Activated CD4-positive, alpha-beta T cell treated with anti-CD3 and anti-CD28 coated beads for 1 hour (primary cell): ENCODE measurements around the gene CHMP4A.
A peak's percentile ranks its signal among the peaks of the same experiment; 100 is the strongest.
"Not testable (repeated sequence)": the region's sequence is repeated elsewhere in the genome, so short reads cannot be mapped to it uniquely, and the experiment has no call there.

Source experiments
- DNase-seq: peaks from one replicate; pipeline ENCODE4 v3.0.0-alpha.2; 2020

CHMP4A gene

GRCh38 chr14:24222987-24223386 is 9.7 kb upstream of the CHMP4A start:
- not testable (repeated sequence) for DNase-seq

- no peak for DNase-seq
Measured at GRCh38 chr14:24219521-24219920, 6.2 kb upstream of the CHMP4A start.

- no peak for DNase-seq
Measured at GRCh38 chr14:24219080-24219479, 5.8 kb upstream of the CHMP4A start.

GRCh38 chr14:24216876-24217275 is 3.6 kb upstream of the CHMP4A start:
- not testable (repeated sequence) for DNase-seq

- no peak for DNase-seq
Measured at GRCh38 chr14:24216345-24216699, 3.0 kb upstream of the CHMP4A start.

- peak; percentile 78 for DNase-seq
Measured at GRCh38 chr14:24215495-24216344, 2.4 kb upstream of the CHMP4A start, which contains the start of gene MDP1. TSS of gene MDP1 (minus strand) at chr14:24216066. CDS start at chr14:24215955, 111 bp downstream.

- DNase-seq = no peak
Measured at GRCh38 chr14:24213866-24214662, 776 bp upstream of the CHMP4A start.

- DNase-seq = no peak
Measured at GRCh38 chr14:24211311-24211710, 2.0 kb downstream of the CHMP4A start.

GRCh38 chr14:24207625-24208024 is 5.7 kb downstream of the CHMP4A start:
- DNase-seq = no peak

GRCh38 chr14:24207104-24207551 is 6.2 kb downstream of the CHMP4A start:
- no peak for DNase-seq

GRCh38 chr14:24206260-24207103 is 6.8 kb downstream of the CHMP4A start:
- no peak for DNase-seq

GRCh38 chr14:24204163-24205146 is 8.8 kb downstream of the CHMP4A start:
- DNase-seq = no peak

- DNase-seq = not testable (repeated sequence)
Measured at GRCh38 chr14:24203249-24203886, 9.9 kb downstream of the CHMP4A start.

- DNase-seq = not testable (repeated sequence)
Measured at GRCh38 chr14:24202538-24202937, 10.8 kb downstream of the CHMP4A start.

GRCh38 chr14:24198814-24199524 is 14.3 kb downstream of the CHMP4A start:
- DNase-seq = no peak

- DNase-seq = no peak
Measured at GRCh38 chr14:24197056-24197450, 16.2 kb downstream of the CHMP4A start.

- DNase-seq = no peak
Measured at GRCh38 chr14:24196071-24197055, 16.9 kb downstream of the CHMP4A start.

- DNase-seq = peak; percentile 83
Measured at GRCh38 chr14:24195186-24196070, 17.9 kb downstream of the CHMP4A start, which contains the start of gene TM9SF1. TSS of gene TM9SF1 (minus strand) at chr14:24195441. CDS start at chr14:24195019, 422 bp downstream.
